ENCODE results near the gene PLD6. TPM values are rescaled to one million over a fixed set of nuclear protein-coding genes. Genes with fewer than 3 reads are reported as not detected.

The PLD6 gene
- total RNA-seq, 1 experiment from 2014 or later = 0.09 TPM

GRCh38 chr17:17179371-17179827 is 26.7 kb downstream of the PLD6 start:
- no peak for DNase-seq
- Histone ChIP-seq H2BK120ac (ENCODE audit: low read depth, low read length, poor library complexity, severe bottlenecking) (no peak overlapping the region), H2AK5ac (ENCODE audit: insufficient read length, low read length) (no peak overlapping the region), H2AFZ (ENCODE audit: low read length) (no peak overlapping the region), H3T11ph (ENCODE audit: low read length) (no peak overlapping the region), H3K23me2 (ENCODE audit: insufficient read length, low read depth, low read length, poor library complexity, severe bottlenecking) (no peaks in the 10 kb centered on the region), H3K56ac (ENCODE audit: insufficient read length, low read depth, low read length) (no peak overlapping the region), H3K4ac (ENCODE audit: low read depth, low read length) (no peak overlapping the region), H3K14ac (ENCODE audit: insufficient read depth, low read length) (no peak overlapping the region), H3K27me3 (ENCODE audit: insufficient read depth, low read length) (no peaks in the 10 kb centered on the region), H4K91ac (ENCODE audit: insufficient read length, low read depth, low read length) (no peak overlapping the region), H3K4me1 (ENCODE audit: insufficient read depth, low read length) (no peaks in the 10 kb centered on the region), H4K5ac (ENCODE audit: insufficient read length, low read depth, low read length) (no peak overlapping the region), H2BK20ac (ENCODE audit: low read depth, low read length, poor library complexity, severe bottlenecking) (no peak overlapping the region), H4K20me1 (ENCODE audit: control insufficient read depth, insufficient read depth, insufficient read length) (no peaks in the 10 kb centered on the region), H3K79me1 (ENCODE audit: insufficient read depth, low read depth, low read length, poor library complexity, severe bottlenecking) (no peaks in the 10 kb centered on the region), H3K9me3 (ENCODE audit: control insufficient read depth, low read depth, low read length) (no peaks in the 10 kb centered on the region), H4K8ac (replicated peaks; ENCODE audit: insufficient read length, low read depth, low read length) (no peak overlapping the region), H3K27ac (ENCODE audit: insufficient read length, low read depth, low read length) (no peak overlapping the region), H2BK15ac (ENCODE audit: low read depth, low read length) (no peak overlapping the region), H2BK5ac (ENCODE audit: insufficient read length, low read length) (no peak overlapping the region), H2BK12ac (ENCODE audit: insufficient read length, low read depth, low read length) (no peak overlapping the region), H3K9ac (ENCODE audit: extremely low read depth, insufficient read length, low read length) (no peak overlapping the region), H3K79me2 (ENCODE audit: insufficient read depth, low read length) (no peaks in the 10 kb centered on the region), H3K4me2 (ENCODE audit: insufficient read depth, insufficient read length, low read length) (no peak overlapping the region), H3K18ac (ENCODE audit: insufficient read length, low read depth, low read length) (no peak overlapping the region), H3K23ac (ENCODE audit: insufficient read length, low read depth, low read length) (no peak overlapping the region)
- no CpG with 5 or more reads among the region's 2 CpGs for WGBS (ENCODE audit: extremely low coverage, insufficient read length, low lambda C conversion rate)
- no peaks in the 10 kb centered on the region for H3K9me3 Mint-ChIP-seq
- H3K27ac Mint-ChIP-seq = no peak overlapping the region; a peak in 1 of 7 replicates
- TF ChIP-seq, protein P1, sequence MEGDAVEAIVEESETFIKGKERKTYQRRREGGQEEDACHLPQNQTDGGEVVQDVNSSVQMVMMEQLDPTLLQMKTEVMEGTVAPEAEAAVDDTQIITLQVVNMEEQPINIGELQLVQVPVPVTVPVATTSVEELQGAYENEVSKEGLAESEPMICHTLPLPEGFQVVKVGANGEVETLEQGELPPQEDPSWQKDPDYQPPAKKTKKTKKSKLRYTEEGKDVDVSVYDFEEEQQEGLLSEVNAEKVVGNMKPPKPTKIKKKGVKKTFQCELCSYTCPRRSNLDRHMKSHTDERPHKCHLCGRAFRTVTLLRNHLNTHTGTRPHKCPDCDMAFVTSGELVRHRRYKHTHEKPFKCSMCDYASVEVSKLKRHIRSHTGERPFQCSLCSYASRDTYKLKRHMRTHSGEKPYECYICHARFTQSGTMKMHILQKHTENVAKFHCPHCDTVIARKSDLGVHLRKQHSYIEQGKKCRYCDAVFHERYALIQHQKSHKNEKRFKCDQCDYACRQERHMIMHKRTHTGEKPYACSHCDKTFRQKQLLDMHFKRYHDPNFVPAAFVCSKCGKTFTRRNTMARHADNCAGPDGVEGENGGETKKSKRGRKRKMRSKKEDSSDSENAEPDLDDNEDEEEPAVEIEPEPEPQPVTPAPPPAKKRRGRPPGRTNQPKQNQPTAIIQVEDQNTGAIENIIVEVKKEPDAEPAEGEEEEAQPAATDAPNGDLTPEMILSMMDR (conservative IDR thresholded peaks at IDR 0.05) = no peak
- no peaks in the 10 kb centered on the region for H3K27me3 Mint-ChIP-seq (ENCODE audit: low read depth)
- no peak overlapping the region for H3K4me3 Mint-ChIP-seq
- peaks cover under 1% of the 10 kb centered on the region in 2 experiments; a peak in 3 of 4 replicates for H3K4me1 Mint-ChIP-seq
- H3K36me3 Mint-ChIP-seq (ENCODE audit: insufficient read depth in 1 of 3, low read depth in 3 of 3) = peaks cover 24 to 69% (median 44%) of the 10 kb centered on the region in 3 experiments; a peak in 6 of 7 replicates

Measured in H9 (cell line).